Large intestine (tissue), 3 donors: ENCODE data around the gene SLC66A1. TPM values are rescaled to one million over a fixed set of nuclear protein-coding genes. Genes with fewer than 3 reads are reported as not detected.
A peak's percentile ranks its signal among the peaks of the same experiment; 100 is the strongest.

Experiments used
- DNase-seq, 2 donors: peaks; one replicate each; pipeline versions ENCODE4 v3.0.0 to v3.0.0-alpha.2; 2013
- H3K27ac ChIP-seq: one replicate; pipeline ENCODE4 v1.5.1; 2013; ENCODE audit warnings: low read length
- H3K27me3 ChIP-seq: 2 replicates; pipeline ENCODE4 v1.6.1; 2013; ENCODE audit warnings: low read length; ENCODE audit not compliant: control insufficient read depth, insufficient read depth
- H3K36me3 ChIP-seq: 2 replicates; pipeline ENCODE4 v1.6.1; 2013; ENCODE audit warnings: low read length; ENCODE audit not compliant: control insufficient read depth, insufficient read depth
- H3K4me1 ChIP-seq: one replicate; pipeline ENCODE4 v1.6.1; 2013; ENCODE audit warnings: low read length; ENCODE audit not compliant: control insufficient read depth, insufficient read depth
- H3K4me3 ChIP-seq: one replicate; pipeline ENCODE4 v1.5.1; 2013; ENCODE audit warnings: low read length
- H3K9me3 ChIP-seq: one replicate; pipeline ENCODE4 v1.6.1; 2013; ENCODE audit warnings: mild to moderate bottlenecking, low read depth, low read length, moderate library complexity; ENCODE audit not compliant: control insufficient read depth
- WGBS: methylation state at CpG from one replicate; pipeline ENCODE4 v1.1.5; 2013; ENCODE audit warnings: low lambda C conversion rate; ENCODE audit not compliant: insufficient coverage; 5-methylcytosine and 5-hydroxymethylcytosine counted together
- polyA plus RNA-seq: library from polyadenylated mRNA; unstranded; fragments of 120-200 nt; gene quantifications from one replicate; pipeline ENCODE4 v1.2.1, GENCODE V29; 2013

The SLC66A1 gene
- polyA plus RNA-seq, 1 donor, result 21.5 TPM

DNA sequence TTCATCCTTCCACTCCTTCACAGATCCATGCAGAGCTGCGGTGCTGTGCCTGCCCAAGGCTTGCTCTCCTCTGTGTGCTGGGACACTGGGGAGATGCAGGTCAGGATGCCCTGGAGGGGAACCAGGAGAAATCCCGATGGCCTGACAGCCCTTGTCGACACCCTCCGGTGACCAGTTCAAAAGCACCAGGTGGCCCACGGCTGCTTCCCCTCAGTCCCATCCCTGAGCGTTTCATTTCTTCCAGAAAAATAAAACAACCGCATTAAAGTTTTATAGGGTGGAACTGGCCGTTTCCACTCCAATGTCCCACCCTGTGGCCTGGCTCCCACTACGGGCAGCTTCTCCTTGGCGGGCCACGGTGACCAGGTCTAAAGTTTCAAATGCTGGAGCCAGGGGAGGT lies 48.3 kb downstream of the SLC66A1 start:
- peaks cover 30% of the 10 kb centered on the region for H3K36me3 ChIP-seq
- no peaks in the 10 kb centered on the region for H3K27me3 ChIP-seq
- H3K4me1 ChIP-seq, result peaks cover 18% of the 10 kb centered on the region
- H3K27ac ChIP-seq, result no peak overlapping the region
- WGBS, result no CpG with 5 or more reads among the region's 11 CpGs
- no peak for DNase-seq
- no peak overlapping the region for H3K4me3 ChIP-seq
- no peaks in the 10 kb centered on the region for H3K9me3 ChIP-seq

DNA sequence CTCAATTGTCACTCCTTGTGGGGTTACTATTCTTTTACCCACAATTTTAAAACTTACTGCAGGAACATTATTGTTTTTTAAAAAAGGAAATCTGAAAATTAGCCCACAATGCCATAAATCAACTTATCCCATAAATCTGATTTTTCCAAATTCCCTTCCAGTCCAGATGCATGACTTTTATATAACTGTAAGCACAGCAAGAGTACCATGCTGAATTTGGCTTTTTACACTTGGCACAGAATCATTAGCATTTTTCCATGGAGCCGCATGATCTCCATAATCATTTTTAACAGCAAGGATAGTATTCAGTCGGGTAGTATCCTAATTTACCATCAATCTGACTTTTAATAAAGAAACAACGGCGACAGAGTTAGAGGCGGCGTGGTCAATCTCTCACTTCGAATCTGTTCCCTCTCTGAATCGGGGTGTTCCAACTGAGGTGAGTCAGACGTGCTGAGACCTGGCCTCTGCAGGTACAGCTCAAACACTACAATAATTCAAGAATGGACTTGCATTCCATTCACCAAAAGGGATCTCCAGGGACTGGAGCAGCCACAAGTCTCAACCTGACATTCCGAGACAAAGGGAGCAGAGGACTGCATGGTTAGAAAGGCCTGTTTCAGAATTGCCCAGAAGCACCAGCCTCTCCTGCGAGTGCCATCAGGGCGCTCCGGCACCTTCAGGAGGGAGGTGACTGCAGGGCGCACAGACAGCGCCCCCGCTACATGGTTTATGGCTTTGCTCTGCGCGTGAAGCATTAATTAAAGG lies 48.9 kb downstream of the SLC66A1 start:
- Histone ChIP-seq H3K27me3 (no peaks in the 10 kb centered on the region), H3K36me3 (peaks cover 24% of the 10 kb centered on the region), H3K4me1 (peaks cover 18% of the 10 kb centered on the region), H3K9me3 (no peaks in the 10 kb centered on the region), H3K27ac (no peak overlapping the region), H3K4me3 (no peak overlapping the region)
- DNase-seq, result no peak
- WGBS, result 100% methylated on average over 1 of the region's 18 CpGs

DNA sequence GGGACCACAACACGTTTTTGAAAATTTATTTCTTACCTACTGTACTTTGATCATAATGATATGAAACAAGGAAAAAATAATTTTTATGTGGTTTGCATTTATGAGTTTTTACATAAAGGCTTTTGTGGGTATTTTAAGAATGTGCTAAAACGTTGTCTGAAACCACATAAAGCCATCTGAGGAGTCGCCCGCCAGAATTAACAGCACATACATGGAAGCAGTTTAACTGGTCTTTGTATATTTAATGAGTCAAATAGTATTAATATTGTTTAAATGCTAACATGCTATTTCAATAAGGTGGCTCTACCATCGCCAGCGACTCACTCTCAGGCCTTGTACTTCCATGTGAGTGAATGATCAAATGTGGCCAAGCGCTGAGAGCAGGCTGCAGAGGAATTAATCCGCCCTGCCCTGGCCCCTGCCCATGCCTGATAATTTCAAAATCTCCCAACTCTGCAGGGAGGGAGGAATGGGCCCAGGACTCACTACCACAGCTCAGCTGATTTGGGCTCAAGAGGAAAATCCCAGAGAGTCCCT lies 49.6 kb downstream of the SLC66A1 start:
- no peak overlapping the region for H3K27ac ChIP-seq

DNA sequence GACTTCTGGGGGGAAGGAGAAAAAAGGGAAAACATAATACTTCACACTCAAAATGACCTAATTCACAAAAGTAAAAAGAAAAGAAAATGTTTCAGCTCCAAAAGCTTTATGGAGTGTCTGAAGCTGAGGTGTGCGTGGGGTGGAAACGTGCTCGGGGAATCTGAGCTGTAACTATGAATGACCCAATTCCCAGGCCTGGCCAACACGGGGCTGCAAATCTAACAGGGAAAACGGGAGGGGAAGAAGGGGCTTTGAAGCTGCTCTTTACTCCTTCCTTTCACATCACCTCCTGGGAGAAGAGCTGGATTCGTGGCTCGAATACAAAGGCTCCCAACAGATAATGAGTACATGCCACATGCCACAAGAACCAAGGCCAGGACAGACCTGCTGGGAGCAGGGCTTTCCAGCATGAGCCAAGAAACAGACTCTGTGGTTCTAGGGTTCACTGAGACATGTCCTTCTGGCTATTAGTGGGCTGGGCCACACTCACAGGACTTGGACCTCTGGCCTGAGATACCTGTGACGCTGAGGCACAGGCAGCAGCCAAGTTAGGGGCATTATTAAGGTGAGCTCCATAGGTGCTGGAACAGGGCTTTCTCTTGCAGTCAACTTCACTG lies 51.5 kb downstream of the SLC66A1 start:
- Histone ChIP-seq H3K4me1 (peaks cover 16% of the 10 kb centered on the region), H3K36me3 (peaks cover 11% of the 10 kb centered on the region), H3K27ac (peak overlapping the region; percentile 89)

More for the DNA sequence above, 49.6 kb downstream of the SLC66A1 start:
- DNase-seq, result no peak
- Histone ChIP-seq H3K4me1 (peaks cover 18% of the 10 kb centered on the region), H3K27me3 (no peaks in the 10 kb centered on the region), H3K4me3 (no peak overlapping the region), H3K9me3 (no peaks in the 10 kb centered on the region), H3K36me3 (peaks cover 18% of the 10 kb centered on the region)
- WGBS, result no CpG with 5 or more reads among the region's 8 CpGs

DNA sequence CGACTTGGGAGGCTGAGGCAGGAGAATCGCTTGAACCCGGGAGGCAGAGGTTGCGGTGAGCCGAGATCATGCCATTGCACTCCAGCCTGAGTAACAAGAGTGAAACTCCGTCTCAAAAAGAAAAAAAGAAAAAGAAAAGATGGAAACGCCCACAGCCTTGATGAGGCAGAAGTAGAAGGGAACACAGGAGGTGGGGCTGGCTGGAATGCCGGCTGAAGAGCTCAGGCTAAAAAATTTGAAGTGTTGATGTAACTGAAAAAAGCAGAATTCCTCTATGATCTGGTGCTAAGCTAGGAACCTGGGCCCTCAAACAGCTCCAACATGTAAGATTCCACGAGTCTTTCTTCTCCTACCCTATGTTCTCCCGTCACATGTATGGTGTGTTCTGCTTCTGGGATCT lies 53.6 kb downstream of the SLC66A1 start:
- H3K4me1 ChIP-seq, result peaks cover 32% of the 10 kb centered on the region
- H3K4me3 ChIP-seq, result no peak overlapping the region
- no peak for DNase-seq
- peaks cover 15% of the 10 kb centered on the region for H3K36me3 ChIP-seq
- H3K27ac ChIP-seq, result no peak overlapping the region
- H3K9me3 ChIP-seq, result no peaks in the 10 kb centered on the region
- 86% methylated on average over 2 of the region's 10 CpGs for WGBS
- H3K27me3 ChIP-seq, result no peaks in the 10 kb centered on the region

More for the DNA sequence above, 51.5 kb downstream of the SLC66A1 start:
- H3K9me3 ChIP-seq, result no peaks in the 10 kb centered on the region
- DNase-seq, result peak; percentile 76 to 85
- no peaks in the 10 kb centered on the region for H3K27me3 ChIP-seq
- H3K4me3 ChIP-seq, result no peak overlapping the region
- WGBS, result no CpG with 5 or more reads among the region's 8 CpGs

DNA sequence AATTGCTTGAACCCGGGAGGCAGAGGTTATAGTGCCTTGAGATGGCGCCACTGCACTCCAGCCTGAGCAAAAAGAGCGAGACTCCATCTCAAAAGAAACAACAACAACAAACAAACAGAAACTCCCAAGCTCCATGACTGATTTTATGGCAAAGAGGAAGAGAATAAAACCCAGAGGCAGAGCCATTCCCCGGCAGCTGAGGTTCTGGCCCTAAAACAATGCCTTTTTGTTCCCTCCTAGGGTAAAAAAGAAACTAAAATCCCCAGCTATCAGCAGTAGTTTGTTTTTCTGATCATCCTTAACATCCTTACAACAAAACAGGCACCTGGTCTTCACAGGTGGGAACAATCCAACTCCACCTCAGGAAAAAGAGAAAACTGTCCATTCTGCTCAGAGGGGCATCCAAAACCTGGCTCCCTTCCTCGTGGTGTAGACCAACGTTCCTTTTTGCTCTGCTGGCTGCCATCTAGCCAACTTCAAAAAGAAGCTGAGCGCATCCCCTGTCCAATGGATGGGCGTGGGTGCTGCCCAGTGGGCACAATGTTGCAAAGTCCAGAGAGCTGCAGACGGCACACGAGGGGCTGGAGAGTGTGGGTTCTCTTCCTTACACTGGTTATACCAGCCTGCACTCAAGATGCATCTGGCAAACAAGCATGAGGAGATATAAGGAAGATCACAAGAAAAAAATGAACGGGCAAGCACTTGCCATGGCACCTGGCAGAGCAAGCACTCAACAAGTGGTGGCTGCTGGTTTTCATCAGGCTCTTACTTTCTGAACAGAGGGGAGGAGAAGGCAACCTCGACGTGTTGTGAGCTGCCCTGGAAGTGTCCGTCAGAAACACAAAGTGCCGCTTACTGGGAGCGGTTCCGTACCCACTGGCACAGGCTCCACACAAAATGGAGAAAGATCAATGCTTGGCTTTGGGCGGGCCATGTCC lies 54.7 kb downstream of the SLC66A1 start:
- WGBS, result no CpG with 5 or more reads among the region's 18 CpGs
- no peak for DNase-seq
- Histone ChIP-seq H3K27me3 (no peaks in the 10 kb centered on the region), H3K4me1 (peaks cover 42% of the 10 kb centered on the region), H3K36me3 (peaks cover 24% of the 10 kb centered on the region), H3K27ac (no peak overlapping the region), H3K9me3 (no peaks in the 10 kb centered on the region), H3K4me3 (no peak overlapping the region)

DNA sequence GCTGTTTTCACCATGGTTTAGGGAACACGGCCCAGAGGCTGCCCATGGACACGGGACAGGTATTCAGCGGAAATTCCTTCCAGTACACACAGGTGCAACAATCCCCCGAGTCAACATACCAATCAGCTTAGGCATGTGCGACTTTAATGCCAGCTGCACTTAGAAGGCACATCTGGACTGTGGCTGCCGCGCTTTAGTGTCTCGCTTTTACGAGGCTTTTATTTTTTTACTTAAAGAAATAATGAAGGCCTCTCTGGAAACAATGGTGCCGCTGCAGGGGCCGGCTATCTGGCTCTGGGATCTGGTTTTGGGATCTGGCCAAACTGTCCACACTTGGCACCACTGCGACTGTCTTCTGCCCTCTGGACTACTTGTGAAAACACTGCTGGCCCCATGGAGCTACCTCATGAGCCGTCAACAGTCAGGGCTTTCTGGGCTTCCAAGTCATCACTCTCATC lies 55.5 kb downstream of the SLC66A1 start:
- H3K27me3 ChIP-seq, result no peaks in the 10 kb centered on the region
- WGBS, result no CpG with 5 or more reads among the region's 13 CpGs
- no peak for DNase-seq
- peaks cover 42% of the 10 kb centered on the region for H3K4me1 ChIP-seq
- H3K4me3 ChIP-seq, result no peak overlapping the region
- peaks cover 31% of the 10 kb centered on the region for H3K36me3 ChIP-seq
- H3K27ac ChIP-seq, result no peak overlapping the region
- H3K9me3 ChIP-seq, result no peaks in the 10 kb centered on the region

DNA sequence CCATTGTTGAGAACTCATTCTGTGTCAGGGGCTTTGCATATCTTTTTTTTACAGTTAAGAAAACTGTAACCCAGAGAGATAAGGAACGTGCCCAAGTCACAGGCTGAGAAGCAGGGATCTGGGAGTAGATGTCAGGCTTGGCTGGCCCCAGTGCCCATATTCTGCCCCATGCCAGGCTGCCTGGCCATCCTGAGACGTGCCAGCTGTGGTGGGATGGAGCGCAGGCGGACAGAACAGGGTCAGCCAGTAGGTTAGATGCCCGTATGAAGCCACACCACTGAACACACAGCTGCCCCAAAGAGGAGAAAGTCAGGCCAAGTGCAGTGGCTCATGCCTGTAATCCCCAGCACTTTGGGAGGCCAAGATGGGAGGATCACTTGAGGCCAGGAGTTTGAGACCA lies 55.9 kb downstream of the SLC66A1 start:
- no CpG with 5 or more reads among the region's 5 CpGs for WGBS
- Histone ChIP-seq H3K27me3 (no peaks in the 10 kb centered on the region), H3K36me3 (peaks cover 35% of the 10 kb centered on the region), H3K27ac (no peak overlapping the region), H3K4me3 (no peak overlapping the region), H3K4me1 (peaks cover 42% of the 10 kb centered on the region), H3K9me3 (no peaks in the 10 kb centered on the region)
- no peak for DNase-seq

DNA sequence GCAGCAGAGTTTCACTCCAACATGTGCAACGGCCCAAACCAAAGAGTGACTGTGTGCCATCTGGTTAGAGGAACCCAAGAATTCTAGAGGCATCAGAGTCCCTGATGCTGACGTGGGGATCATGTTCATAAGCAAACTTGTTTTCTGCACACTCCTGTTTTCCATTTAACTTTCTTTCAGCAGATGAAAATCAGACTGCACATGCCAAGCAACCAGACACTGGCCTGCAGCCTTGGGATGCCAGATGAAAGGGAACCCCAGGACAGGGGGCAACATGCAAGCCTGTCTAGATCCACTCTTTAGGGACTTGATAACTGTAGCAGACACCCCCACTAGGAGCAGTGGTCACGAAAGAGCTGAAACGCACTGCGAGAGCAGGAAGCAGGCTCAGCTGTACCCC lies 56.8 kb downstream of the SLC66A1 start:
- Histone ChIP-seq H3K4me3 (no peak overlapping the region), H3K27ac (no peak overlapping the region), H3K9me3 (no peaks in the 10 kb centered on the region), H3K36me3 (peaks cover 37% of the 10 kb centered on the region), H3K27me3 (no peaks in the 10 kb centered on the region), H3K4me1 (peaks cover 38% of the 10 kb centered on the region)
- 83% methylated on average over 1 of the region's 5 CpGs for WGBS
- no peak for DNase-seq
